Kidney tubule cell (primary cell): ENCODE results near the gene HPCAL1.

Experiments
- DNase-seq: peaks from one replicate; pipeline ENCODE4 v3.0.0-alpha.2; 2018; ENCODE audit warnings: low spot score

Gene HPCAL1

DNA sequence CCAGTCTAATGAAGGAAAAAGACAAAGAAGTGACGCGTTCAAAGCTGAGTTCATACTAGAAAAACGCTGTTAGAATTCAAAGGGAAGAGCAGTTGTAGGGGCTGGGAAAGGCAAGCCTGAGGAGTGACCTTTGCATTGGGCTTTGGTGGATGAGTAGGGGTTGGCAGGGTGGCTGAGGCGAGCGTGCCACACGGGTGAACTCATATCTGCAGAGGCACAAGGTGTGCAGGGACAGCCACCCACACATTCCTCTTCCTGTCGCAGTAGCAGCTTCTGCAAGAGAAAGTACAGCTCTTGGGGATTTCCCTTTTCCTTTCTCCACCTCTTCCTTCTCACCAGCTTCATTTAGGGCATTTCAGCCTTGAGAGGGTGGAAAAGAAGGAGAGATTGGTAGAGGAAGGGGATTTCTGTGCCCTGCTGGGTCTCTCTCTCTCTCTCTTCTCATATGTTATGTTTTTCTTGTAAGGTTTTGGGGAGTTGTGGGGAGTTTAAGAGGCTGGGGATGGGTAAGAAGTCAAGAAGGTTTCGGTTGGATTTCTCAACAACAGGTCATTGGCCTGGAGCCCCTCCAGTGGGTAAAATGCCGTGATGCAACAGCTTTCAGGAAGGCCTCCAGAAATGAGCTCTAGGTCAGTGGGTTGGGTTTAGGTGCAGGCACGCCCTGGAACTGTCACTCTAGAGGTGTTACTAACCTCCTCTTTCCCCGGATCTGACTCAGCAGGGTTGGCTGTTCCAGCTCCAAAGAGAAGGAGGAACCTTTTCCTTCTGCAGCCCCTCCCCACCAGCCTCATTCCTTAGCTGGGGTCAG, 105.3 kb downstream of the HPCAL1 start:
- peak; percentile 95 for DNase-seq

DNA sequence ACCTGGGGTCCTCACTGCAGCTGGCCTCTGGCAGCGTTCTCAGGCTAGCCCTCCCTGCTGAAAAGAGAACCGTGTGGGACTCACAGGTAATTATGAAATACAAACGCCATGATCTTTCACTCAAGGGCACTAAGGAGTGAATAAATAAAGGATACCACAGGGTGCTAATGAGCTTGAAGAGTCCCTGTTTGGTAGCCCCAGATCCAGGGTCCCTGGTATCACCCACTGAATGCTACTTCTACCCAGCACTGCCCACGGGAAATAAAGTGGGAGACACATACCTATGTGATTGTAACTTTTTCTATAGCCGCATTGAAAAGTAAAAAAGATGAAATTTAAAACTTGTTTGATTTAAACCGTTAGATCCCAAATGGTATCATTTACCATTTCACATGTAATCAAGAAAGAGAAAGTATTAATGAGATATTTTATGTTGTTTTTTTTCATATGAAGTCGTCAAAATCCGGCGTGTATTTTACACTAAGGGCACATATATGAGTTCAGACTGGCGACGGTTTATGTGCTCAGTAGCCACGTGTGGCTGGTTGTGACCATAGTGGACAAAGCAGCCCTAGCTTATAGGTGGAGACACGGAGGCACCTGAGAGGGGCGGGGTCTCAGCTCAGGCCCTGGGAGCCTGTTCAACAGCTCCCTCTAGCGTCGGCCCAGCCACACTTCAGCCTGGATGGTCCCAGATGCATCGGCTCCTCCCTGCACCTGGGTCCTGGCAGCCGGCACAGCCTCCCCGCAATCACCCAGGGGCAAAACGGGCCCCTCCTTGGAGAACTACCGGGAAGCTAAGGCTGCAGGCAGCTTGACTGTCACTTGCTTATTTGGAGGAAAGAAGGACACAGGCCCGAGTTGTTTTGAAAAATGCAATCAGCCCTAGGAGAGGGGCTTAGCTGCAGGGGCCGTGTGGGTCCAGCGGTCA, 106.2 kb downstream of the HPCAL1 start:
- DNase-seq = peak; percentile 89

DNA sequence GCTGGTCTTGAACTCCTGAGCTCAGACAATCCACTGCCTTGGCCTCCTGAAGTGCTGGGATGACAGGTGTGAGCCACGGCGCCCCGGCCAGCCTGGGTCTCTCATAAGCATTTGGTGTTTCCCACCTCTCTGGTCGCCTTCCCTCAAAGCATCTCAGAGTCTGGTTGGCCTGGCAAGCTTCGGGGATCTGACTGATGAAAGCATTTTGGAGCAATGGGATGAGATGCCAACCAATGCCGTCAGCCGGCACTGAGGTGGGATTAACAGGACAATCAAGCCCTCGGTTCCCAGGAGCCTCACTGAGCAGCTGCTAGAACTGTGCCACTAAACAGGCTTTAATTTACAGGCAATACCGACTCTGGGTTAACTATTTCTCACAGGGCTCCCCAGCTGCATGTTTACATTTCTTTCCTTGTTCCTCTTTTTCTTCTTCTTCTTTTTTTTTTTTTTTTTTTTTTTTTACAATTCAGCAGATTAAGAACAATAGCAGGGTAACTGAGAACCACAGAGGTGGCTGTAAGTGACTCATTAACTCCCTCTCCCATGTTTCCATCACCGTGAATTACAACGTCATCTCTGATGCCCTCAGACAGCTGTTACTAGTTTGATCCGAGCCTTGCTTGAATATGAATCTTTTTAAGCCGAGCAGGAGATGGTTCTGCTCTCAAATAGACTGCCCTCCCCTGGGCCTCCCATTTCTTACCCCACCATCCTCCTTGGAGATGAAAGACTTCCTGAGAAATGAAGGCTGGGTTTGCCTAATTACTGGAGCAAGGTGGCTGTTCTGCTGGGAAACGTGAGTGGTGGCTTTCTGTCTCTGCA, 107.5 kb downstream of the HPCAL1 start:
- DNase-seq = peak; percentile 47

DNA sequence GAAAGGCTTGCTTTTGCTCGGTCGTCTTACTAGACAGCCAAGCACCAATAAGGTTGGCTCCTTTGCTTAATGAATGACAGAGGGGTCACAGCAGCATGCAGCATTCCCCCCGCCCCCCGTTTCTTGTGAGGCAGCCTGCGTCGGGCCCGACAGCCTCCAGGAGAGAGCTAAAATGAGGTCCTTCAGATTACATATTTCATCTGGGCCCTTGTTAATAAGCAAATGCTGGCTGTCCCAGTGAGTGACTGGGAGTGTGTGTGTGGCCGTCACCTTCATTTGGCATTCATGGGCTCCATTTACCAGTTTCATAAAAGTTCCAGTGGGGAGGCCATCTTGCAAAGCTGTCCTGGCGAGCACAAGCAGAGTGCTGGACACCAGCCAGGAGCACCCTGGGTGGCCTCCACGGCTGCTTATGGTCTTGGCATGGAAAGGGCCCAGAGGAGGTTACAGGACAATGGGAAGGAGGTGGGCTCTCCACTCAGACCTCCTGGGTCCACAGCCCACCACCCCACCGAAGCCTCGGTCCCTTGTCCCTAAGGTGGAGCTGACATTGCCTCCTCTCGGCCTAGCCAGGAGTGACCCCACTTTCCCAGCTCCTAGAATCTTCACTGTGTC, 108.2 kb downstream of the HPCAL1 start:
- DNase-seq = no peak

GRCh38 chr2:10411557-10411956, 108.9 kb downstream of the HPCAL1 start:
- no peak for DNase-seq

GRCh38 chr2:10412380-10412779, 109.7 kb downstream of the HPCAL1 start:
- peak; percentile 60 for DNase-seq

DNA sequence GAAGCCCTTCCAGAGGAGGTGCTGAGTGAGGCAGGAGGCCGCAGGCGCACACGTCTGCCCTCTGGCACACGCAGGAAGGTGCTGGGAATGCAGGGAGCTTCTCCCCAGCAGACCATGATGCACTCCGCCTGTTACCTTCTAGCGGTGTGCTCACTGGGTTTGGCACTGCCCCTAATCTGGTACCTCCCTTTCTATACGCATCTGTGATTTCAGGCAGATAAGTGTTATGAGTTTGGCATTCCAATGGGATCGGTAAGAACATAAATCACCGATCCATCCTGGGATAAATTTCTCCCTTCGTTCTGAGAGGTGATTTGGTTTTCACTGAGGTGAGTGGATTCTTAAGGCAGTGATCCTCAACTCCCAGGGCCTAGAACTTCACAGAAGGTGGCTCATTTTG, 110.8 kb downstream of the HPCAL1 start:
- peak; percentile 88 for DNase-seq

DNA sequence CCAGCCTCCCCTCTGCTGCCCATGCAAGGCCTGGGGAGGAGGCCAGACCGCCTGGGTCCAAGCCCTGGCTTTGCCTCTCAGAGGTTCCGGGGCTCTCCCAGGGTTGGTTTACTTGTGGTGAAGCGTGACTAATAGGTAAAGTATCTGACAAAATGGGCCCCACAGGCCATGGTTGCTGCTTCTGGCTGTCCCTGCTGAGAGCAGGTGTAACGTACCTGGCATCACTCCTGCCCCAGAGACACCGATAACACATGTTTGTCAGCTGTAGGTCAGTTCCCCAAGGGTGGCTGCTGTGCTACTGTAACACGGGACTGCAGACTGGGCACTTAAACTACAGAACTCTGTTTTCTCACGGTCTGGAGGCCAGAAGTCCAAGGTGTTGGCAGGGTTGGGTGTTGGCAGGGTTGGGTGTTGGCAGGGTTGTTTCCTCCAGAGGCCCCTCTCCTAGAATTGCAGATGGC, 111.3 kb downstream of the HPCAL1 start:
- peak; percentile 92 for DNase-seq

GRCh38 chr2:10414591-10414990, 111.9 kb downstream of the HPCAL1 start:
- peak; percentile 46 for DNase-seq

GRCh38 chr2:10415048-10415447, 112.3 kb downstream of the HPCAL1 start:
- no peak for DNase-seq

DNA sequence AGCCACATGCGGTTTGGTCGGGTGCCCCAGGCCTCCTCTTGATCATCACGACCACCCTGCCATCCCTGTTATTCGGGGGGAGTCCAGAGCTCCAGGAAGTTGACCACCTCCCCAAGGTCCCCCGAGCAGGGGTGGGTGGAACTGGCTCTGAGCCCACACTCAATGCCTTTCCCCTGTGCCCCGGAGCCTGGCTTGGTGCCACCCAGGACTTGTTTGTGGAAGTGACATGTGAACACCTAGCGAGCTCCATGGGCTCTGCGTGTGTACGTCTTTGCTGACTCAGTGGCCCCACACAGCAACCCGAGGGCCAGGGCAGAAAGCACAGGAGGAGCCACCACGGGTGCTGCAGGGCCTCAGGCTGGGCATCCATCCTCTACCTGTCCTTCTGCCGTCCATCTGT, 112.9 kb downstream of the HPCAL1 start:
- no peak for DNase-seq

DNA sequence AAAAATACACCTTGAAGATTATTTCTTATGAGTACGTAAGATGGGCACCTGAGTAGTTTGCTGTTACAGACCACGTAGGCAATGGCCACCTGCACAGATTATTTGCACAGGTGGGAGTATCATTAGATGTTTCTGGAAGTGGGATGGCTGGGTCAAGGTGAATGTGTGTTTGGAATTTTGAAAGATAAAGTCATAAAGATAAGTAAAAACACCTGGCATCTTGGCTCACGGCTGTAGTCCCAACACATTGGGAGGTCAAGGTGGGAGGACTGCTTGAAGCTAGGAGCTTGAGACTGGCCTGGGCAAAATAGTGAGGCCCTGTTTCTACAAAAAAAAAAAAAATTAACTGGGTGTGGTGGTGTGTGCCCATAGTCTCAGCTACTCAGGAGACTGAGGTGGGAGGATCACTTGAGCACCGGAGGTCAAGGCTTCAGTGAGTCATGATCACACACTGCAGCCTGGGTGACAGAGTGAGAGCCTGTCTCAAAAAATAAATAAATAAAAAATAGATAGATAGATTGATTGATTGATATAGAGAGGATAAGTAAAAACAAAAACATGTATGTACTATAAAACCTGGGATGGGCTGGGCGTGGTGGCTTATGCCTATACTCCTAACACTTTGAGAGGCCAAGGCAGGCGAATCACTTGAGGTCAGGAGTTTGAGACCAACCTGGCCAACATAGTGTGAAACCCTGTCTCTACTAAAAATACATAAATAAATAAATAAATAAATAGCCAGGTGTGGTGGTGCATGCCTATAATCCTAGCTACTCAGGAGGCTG, 115.0 kb downstream of the HPCAL1 start:
- peak; percentile 61 for DNase-seq

DNA sequence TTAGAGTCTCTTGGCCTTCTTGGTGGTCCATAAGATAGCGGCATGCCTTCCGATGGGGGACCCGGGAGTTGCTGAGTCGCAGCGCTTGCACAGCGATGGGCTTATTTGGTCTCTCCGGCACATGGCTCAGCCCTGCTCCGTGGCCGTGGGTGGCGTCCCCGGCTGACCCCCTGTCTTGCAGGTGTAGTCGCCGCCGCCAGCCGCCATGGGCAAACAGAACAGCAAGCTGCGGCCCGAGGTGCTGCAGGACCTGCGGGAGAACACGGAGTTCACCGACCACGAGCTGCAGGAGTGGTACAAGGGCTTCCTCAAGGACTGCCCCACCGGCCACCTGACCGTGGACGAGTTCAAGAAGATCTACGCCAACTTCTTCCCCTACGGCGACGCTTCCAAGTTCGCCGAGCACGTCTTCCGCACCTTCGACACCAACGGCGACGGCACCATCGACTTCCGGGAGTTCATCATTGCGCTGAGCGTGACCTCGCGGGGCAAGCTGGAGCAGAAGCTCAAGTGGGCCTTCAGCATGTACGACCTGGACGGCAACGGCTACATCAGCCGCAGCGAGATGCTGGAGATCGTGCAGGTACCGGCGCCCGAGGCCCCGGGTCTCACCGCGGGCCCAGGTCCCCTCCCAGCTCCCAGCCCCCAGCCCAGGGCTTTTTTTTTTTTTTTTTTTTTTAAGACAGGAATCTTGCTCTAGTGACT, 117.0 kb downstream of the HPCAL1 start:
- DNase-seq = no peak

DNA sequence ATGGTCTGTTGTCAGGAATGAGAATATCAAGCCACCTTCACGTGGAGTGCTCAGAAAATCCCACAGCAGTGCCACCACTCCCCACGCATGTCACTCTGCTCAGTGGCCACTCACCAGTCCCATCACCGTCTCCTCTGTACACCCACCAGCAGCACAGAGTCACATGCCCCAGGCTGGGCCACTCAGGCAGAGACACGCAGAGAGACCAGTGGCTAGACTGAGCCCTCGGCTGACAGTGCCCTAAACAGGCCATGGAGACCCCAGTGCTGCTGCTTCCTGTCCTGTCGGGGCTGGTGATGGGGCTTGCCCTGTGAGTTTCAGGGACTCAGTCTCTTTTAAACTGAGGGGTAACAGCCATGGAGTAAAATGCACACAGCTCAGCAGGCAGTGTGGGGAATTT, 119.5 kb downstream of the HPCAL1 start:
- DNase-seq = no peak

- DNase-seq = no peak
These were observed 120.2 kb downstream of the HPCAL1 start for GRCh38 chr2:10422732-10423399.

DNA sequence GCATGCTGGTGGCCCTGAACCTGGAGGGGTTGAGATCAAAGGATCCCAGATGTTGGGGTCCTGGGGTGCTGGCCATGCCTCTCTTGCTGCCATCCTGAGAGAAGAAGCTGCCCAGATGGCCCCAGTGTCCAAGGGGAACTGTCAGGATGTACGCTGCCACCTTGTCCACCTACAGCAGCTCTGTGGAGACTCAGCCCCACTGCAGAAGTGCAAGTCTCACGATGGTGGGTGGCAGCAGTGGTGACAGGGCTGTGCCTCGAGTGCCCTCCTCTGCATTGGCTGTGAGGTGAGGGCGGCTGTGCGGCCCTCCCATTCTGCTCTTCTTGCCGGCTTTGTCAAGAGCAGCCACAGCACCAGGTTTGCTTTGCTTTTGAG, 120.7 kb downstream of the HPCAL1 start:
- DNase-seq = no peak

DNA sequence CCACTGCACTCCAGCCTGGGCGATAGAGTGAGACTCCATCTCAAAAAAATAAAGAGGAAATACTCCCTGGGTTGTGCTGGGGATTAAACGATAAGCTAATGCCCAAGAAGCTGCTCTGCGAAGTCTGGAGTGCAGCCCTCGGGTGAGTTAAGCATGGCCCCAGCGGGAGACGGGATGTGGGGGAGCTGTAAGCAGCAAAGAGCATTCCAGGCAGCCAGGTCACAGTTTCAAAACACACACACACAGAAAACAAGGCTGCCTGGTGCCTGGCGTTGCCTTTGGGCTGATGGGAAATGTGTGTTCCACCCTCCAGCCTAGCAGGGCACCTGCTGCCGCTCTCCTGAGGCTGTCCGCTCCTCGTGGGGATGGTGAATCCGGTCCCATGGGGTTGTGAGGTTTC, 121.3 kb downstream of the HPCAL1 start:
- DNase-seq = no peak

- DNase-seq = no peak
These were observed 122.3 kb downstream of the HPCAL1 start for GRCh38 chr2:10424916-10425505.

GRCh38 chr2:10425699-10426098, 123.0 kb downstream of the HPCAL1 start:
- no peak for DNase-seq
